NCI-H2107 treated with DMSO at 0.1 percent for 48 hours (cell line): ENCODE measurements around the gene TNFRSF6B.
"Not testable (repeated sequence)": the region's sequence is repeated elsewhere in the genome, so short reads cannot be mapped to it uniquely, and the experiment has no call there.

Experiments used
- DNase-seq: peaks from one replicate; lab custom pipeline; 2025; ENCODE audit not compliant: unreplicated experiment; lab: John Stamatoyannopoulos, UW

The TNFRSF6B gene

GRCh38 chr20:63706852-63707557 lies 10.6 kb downstream of the TNFRSF6B start:
- DNase-seq: peak; percentile 56

- DNase-seq: peak; percentile 31
Observed at GRCh38 chr20:63707558-63708300, 11.3 kb downstream of the TNFRSF6B start, which contains the start of the genes ARFRP1 and ZGPAT. Gene ARFRP1, minus strand, starts transcription at chr20:63707976. Its CDS starts 885 bp downstream, at chr20:63707091. Gene ZGPAT, plus strand, starts transcription at chr20:63708039. Its CDS starts 542 bp downstream, at chr20:63708581.

- no peak for DNase-seq
Observed at GRCh38 chr20:63708301-63709148, 12.1 kb downstream of the TNFRSF6B start.

GRCh38 chr20:63709149-63709527 lies 12.7 kb downstream of the TNFRSF6B start:
- DNase-seq: no peak

GRCh38 chr20:63711085-63711645 lies 14.7 kb downstream of the TNFRSF6B start:
- DNase-seq: no peak

- DNase-seq: no peak
Observed at GRCh38 chr20:63712191-63712590, 15.7 kb downstream of the TNFRSF6B start.

- DNase-seq: no peak
Observed at GRCh38 chr20:63714858-63715257, 18.4 kb downstream of the TNFRSF6B start.

GRCh38 chr20:63718996-63719395 lies 22.5 kb downstream of the TNFRSF6B start:
- no peak for DNase-seq

- DNase-seq: not testable (repeated sequence)
Observed at GRCh38 chr20:63722967-63723622, 26.6 kb downstream of the TNFRSF6B start.

GRCh38 chr20:63730189-63730733 lies 33.8 kb downstream of the TNFRSF6B start:
- DNase-seq: not testable (repeated sequence)

GRCh38 chr20:63731410-63731809 lies 35.0 kb downstream of the TNFRSF6B start:
- DNase-seq: no peak

GRCh38 chr20:63732118-63733095 lies 36.0 kb downstream of the TNFRSF6B start:
- no peak for DNase-seq

GRCh38 chr20:63733117-63733516 lies 36.7 kb downstream of the TNFRSF6B start:
- no peak for DNase-seq

GRCh38 chr20:63733579-63734081 lies 37.2 kb downstream of the TNFRSF6B start:
- no peak for DNase-seq

- no peak for DNase-seq
Observed at GRCh38 chr20:63734111-63734945, 37.9 kb downstream of the TNFRSF6B start.

GRCh38 chr20:63734946-63735858 lies 38.8 kb downstream of the TNFRSF6B start:
- no peak for DNase-seq
